ENCODE data around the gene PIM3.

PIM3 gene

DNA sequence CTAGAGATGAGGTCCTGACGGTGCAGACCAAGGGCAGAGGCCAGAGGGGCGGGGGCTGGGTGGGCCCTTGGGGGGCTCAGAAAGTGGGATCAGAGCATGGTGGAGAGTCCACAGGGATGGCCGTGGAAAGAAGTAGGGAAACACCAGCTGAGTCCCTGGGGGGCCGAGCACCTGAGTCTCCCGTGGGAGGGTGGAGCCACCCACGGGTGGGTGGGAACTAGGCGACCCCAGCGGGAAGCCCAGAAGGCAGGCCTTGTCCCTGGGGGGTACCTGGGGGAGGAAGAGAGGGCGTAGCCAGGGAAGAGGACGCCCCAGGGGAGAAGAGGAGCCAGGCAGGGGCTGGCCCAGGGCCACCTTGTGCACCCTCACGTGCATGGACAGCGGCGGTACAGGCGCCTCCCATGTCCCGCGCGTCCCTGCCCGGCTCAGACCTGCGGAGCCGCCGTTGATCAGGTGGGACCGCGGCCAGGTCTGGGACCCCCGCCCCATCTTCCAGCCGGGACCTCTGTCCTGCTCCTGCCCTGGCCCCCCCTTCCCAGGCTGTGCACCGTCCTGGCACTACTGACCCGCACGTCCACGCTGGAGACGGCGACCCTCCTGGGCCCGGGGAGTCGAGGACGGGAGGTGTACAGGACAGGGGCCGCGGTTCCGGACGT is 31.9 kb upstream of the PIM3 start:
- no peak for FAIRE-seq

DNA sequence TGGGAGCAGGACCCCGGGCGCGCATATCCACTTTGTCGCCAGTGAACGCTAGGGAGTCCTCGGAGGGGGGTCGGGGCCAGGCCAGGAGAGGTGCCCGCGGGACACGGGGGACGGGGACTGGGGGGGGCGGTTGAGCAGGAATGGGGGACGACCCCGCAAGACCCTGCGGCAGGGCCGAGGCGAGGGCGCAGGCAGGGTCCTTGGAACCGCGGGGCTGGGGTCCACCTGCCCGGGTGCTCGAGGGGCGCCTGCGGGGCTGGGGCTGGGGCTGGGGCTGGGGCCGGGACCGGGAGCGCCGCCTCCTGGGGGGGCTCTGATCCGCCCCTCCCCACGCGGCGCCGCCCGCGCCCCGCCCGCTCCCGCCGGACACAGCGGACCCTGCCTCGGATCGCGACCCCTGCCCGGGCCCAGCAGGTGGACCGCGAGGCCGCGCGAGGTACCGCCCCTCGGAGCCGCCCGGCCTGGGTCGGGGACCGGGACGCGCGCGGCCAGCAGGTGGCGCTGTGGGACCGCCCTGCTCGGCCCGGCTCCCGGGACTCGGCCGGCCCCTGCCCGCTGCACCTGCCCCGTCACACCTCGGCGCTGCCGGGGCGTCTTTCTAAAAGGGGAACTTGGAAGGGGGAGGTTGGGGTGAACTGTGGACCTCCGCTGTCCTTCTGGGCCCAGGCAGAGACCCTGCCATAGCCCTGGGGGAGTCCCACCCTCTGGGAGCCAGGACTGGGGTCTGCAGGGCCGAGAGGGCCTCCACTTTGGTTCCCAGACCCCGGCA is 31.2 kb upstream of the PIM3 start:
- no peak for FAIRE-seq

DNA sequence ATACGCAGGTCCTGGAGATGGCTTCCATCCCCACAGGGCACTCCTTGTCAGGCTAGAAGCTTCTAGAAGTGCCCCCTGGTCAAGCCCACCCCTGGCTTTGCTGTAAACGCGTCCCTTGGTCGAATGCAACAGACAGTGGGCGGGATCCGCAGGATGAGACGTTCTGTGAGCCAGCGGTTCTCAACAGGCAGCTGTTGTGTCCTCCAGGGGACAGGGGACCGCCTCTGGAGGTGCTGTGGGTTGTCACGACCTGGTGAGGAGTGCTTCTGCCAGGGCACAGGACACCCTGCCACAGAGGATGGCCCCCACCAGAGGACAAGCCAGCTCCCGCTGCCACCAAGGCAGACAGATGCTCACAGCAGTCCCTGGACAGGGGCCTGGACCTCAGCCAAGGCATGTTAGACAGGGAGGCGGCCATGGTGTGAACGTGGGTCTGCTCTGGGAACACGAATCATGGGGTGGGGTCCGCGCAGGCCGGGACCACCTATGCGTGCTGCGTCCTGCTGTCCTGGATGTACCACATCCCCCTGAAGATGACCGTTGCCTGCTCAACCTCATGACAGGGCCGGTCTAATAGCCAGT is 30.5 kb upstream of the PIM3 start:
- FAIRE-seq: no peak

DNA sequence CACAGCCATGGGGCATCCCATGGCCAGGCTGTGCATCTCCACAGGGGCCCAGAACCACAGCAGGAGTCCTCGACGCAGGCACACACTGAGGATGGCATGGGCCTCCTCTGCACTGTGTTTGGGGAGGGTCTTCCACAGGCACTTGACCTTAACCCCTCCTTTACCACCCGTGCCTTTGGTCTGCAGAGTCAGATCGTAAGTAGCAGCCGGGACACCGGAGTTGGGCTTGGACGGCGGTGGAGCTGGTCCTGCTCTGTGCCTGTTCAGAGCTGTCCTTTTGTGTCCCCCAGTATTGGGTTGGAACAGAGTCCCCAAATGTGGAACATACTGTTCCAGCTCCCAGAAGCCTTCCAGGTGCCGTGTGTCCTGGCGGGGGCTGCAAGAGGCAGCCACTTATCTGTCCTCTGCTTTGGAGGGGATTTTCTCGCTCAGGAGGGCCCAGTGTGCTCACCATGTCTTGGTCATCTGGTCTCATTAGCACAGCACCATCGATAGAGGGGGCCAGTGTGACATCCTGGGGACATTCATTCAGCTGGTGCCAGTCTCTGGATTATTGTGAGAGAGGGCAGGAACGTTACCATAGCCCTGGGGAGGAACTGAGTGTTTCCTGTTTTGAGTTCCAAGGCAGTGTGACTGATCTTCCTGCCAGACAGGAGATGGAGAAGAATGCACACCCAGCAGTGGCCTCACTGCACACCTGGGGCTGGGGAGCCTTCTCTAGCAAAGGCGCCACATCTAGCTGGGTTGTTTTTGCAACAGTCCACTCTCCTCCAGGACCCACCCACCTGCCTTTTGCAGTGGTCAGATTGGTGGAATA is 29.8 kb upstream of the PIM3 start:
- no peak for FAIRE-seq

DNA sequence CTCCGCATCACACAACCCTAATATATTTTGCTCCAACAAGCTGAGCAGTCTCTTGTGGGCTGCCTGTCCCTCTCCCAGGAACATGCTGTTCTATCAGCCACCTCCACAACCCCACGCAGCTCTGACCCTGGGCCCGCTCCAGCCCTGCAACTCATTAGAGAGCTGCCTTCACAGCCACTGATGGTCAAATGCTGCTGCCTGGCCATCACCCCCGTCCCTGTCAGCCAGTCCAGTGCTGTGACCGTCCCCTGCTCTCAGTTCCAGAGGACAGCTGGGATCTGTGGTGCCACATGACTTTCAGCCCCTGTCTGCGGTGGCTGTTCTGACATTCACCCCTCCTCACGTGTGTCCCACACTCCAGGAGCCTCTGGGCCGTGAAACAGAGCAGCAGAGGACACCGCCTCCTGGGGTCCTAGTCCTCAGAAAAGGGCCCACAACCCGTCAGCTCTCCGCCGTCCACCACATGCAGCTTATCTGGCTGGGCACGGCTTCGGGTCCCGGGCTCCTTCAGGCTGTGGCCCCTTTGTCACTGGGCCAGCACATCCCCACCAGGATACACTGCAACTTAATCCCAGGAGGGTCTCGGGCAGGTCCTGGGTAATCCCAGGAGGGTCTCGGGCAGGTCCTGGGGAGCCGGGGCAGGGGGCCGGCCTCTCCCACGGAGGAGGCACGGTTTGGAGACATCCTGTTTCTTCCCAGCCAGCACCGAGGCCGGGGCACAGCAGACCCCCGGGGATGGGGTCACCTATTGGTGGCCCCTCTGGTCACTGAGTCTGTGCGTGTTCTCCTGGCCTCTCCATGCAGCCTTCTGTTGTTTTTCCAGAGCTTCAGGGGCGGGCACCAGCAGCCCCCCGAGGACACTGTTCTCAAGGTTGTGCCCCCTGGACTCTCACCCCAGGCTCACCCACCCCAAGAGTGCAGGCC is 27.1 kb upstream of the PIM3 start:
- no peak for FAIRE-seq

DNA sequence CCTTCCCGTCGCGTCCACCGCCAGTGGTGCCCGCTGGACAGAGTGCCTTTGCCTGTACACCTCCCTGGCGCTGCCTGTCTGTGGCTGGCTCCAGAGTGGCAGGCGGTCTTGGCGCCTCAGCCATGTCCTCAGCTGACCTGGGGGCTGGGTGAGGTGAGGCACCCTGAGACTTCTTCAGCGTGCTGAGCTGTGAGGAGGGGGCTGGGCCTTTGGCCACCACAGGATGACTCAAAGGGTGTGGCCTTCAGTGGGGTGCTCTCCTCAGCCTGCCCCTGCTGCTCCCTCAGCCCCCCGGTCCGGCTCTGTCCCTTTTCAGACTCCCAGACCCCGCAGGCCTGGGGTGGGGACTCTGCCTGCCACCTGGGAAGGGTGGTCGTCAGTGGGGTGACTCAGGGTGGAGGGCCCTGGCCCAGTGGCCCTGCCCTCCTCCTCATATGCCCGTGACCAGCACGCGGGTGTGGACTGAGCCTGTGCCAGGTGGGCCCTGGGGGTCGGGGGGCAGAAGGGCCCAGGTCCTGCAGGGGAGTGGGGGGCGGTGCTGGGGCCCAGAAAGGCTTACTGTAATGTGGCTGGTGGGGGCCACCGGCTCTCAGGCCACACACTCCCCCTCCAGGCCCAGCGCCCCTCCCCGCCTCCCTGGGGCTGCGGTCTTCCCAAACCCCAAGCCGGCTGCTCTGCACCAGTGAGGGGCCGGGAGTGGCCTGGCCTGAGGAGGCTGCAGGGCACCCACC is 26.2 kb upstream of the PIM3 start:
- no peak for FAIRE-seq

DNA sequence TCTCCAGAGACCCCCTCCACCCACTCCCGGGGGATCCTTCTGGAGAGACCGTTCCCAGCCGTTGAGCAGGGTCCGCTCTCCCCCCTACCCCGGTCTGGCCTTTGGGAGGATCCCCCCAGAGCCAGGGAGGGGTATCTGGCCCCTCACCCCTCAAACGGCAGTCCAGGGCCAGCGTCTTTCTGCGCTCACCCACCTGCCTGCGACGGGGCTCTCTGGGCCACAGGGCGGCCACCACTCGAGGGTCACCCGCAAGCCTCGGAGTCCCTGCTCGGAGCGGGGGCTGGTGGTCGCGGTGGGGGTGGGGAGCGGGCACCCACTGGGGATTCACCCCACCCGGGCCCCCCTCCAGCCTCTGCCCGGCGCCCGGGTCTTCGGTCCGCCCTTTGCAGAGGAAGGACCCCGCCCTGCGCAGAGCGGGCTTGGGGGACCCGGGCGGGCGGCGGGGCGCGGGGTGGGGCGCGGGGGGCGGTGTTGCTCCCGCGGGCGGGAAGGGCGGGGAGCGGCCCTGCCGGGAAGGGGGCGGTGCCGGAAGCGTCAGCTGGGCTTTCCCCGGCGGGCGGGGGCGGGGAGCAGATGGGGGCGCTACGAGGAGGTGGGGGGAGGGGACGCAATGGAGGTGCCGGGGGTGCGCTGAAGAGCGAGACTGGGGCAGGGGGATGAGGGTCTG is 25.5 kb upstream of the PIM3 start:
- FAIRE-seq: no peak

DNA sequence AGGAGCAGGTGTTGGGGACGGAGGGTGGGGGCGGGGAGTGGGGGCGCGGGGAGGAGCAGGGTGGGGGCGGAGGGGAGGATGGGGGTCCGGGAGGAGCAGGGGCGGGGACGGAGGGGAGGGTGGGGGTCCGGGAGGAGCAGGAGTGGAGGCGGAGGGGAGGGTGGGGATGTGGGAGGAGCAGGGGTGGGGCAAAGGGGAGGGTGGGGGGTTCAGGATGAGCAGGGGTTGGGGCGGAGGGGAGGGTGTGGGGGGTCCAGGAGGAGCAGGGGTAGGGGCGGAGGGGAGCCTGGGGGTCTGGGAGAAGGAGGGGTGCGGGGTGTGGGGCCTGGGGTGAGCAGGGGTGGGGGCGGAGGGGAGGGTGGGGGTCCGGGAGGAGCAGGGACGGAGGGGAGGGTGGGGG is 25.0 kb upstream of the PIM3 start:
- no peak for FAIRE-seq

DNA sequence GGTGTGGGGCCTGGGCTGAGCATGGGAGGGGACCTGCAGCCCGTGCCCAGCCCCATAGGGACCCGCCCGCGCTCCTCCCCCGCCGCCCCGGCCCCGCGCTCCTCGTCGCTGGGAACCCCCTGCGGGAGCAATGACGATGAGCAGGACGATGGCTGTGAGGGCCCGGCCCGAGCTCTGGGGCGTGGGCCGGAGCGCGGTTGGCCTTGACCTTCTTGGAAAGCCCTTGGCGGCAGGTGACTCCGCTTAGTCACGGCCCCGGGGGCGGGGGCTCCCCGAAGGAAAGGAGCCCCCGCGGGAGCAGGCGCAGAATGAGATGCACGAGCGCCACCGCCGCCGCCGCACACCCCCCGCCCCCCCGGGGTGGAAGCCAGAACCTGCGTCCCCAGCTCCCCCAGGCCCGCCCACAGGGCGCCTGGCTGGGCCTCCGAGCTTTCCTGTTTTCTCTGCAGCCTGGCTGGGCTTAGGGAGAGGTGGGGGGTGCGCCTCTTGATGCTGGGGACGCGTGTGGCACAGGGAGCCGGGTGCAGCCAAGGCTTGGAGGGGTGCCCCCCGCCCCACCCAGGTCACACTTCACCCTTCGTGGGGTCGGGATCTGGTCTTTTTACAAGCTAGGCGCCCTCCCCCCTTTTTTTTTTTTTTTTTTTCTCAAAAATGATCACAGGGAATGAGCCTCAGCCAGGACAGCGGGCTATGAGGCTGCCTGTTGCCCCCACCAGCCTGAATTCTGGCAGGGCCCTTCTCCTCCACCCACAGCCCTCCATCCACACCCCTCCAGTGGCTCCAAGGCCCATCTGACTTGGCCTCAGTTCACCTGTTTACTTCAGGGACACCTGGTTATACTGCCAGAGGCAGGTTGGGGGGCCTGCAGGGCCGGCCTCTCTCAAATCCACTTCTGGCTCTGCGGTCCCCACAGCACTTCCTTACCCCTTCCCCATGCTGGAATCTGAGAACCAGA is 24.3 kb upstream of the PIM3 start:
- no peak for FAIRE-seq

DNA sequence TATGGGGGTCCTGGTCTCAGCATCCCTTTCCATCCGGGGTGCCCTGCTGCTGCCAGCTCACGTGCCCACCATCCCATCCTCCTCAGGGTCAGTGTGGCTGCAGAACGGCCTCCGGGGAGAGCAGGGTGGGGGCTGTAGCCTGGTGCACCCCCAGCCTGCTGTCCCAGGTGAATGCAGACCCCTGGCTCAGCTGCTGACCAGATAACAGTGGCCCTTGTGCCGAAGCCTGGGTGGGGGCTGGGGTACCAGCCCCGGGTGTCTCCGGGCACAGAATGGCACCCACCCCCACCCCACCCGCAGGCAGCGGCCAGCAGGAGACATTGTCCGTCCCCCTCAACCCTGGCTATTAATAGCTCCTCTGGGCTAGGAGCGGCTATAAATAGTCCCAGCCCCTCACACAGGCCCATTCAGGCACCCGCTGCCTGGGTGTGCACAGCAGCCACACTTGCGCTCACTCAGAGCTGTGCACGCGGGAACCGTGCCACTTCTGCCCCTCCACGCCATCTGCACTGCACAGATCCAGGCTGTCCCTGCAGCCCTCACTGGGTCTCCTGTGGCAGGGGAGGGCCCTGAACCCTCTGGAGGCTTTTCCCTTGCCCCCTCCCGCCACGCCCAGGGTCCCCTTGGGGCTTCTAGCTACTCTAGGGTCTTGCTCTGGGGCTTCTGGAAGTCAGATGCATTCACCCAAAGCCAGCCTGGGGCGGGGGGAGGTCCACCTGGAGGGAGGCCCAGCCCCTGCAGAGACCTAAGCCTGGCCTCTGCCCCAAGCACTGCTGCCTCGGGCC is 23.4 kb upstream of the PIM3 start:
- no peak for FAIRE-seq

DNA sequence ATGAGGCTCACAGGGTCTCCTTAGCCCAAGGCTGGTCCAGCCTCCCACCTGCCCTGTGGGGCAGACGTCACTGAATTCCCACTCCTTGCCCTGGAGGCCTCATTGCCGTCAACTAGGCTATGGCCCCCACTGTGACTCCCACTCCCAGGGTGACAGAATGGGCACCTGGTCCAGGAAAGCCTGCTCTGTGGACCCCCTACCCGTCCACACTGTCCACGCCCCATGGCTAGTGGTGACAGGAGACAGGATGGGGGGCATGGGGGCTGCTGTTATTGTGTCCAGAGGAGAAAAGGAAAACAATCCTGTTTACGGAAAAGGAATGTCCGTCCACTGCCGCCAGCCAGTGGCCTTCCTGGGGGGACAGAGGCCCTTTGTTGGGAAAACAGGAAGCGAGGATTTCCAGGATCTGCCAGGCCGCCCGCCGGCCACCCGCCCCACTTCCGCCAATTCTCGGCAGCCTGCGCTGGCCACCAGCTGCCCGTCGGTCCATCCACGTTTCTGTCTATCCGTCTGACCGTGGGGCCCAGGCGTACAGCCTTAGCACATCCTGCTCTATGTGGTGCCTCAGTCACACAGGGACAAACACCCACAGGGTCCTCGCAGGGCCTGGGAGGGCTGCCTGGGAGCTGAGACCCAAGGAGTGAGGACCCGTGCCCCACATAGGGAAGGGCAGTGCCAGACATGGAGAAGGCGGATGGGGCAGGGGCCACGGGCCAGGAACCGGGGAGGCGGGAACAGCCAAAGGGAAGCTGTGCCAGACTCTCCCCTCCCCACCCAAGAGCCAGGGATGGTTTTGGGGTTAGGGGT is 22.6 kb upstream of the PIM3 start:
- no peak for FAIRE-seq

DNA sequence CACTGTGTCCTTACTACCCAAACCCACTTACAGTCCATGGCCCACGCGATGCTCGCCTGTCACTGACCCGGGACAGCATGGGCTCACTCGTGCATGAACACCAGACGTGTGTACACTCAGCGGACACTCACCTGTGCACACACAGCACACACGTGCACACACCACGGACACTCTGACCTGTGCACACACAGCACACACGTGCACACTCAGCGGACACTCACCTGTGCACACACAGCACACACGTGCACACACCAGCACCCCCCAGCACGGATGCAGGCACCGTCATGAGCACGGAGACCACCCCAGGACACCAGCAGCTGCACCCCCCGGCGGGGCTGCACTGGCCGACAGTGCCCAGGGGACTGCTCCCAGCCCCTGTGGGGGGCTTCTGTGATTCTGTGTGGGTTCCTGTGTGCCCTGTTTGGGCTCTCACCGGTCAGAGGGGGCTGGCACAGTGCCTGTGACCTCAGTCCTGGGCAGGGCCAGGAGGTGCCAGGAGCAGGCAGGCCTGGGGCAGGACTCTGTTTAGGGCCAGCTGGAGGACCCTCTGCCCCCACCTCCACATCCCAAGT is 21.9 kb upstream of the PIM3 start:
- FAIRE-seq: no peak

DNA sequence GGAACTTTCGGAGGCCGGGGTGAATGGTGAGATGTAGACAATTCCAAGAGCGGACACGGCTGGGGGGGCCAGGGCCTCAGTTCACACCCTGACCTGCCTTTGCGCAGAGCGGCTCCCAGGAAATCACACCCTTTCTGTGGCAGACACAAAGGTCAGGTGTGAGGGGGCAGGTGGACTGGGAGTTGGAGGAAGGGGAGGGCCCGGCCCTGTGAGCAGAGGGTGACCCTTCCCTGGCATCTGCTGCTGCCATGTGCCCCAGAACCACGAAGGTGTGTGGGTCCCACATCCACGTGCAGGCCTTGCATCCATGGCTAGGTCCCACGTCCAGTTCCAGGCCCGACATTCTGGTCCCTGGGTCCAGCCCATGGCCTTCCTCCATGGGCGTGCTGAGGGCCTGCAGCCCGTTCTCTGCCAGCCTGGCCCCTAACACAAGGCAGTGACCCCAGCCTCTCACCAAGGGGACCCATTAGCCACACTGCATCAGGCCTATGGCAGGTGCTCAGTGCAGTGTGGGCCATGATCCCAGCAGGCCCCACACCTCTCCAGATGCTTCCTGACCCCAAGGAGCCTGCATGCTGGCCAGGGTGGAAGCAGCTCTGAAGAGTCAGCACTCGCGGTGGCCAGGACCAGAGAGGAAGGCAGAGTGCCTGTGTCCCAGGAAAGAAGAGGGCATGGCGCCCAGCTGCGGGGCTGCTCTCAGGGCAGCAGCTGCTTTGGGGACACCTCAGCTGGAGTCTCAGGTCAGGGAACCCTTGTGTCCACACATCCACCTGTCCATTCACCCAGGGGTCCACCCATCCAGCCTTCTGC is 18.9 kb upstream of the PIM3 start:
- FAIRE-seq: no peak

DNA sequence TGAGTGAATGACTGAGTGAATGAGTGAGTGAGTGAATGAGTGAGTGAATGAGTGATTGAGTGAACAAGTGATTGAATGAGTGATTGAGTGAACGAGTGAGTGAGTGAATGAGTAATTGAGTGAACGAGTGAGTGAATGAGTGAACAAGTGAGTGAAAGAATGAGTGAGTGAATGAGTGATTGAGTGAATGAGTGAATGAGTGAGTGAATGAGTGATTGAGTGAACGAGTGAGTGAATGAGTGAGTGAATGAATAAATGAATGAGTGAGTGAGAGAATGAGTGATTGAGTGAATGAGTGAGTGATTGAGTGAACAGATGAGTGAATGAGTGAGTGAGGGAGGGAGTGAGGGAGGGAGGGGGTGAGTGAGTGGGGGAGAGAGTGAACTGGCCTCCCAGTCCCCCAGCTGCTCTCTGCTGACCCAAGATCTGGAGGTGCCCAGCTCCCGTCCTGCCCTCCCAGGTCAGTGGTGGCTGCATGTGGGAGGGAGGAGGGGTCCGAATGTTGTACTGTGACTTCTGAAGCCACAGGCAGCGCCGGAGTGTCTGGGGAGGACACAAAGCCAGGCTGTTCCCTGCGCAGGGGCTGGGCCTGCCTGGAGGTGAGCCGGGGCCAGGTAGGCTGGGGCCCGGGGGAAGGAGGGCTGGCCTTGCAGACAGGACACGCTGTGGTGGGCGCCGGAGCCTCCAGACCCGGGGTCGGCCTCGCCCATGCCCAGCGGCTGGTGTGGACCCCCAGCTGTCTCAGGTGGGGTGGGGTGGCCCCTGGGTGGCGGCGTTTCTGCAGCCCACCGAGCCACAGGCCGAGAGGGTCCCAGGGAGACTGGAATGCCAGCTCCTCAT is 17.8 kb upstream of the PIM3 start:
- FAIRE-seq: no peak

DNA sequence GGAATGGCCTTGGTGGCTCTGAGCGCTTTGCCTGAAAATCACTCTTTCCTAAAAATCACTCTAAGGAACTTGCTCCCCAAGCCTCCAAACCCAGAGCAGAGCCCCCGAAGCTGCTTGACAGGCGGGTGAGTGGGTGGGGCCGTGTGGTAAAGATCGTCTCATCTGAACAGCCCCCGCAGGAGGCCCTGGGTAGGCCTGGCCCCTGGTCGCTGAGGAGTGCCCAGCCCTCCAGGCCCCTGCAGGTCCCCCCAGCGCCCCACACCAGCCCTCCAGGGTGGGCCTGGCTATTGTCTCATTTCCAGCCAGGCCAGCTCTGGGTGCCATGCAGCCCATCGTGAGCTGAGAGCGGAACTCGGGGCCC is 17.2 kb upstream of the PIM3 start:
- no peak for FAIRE-seq

All from endometrium (tissue), 2 donors.